Body of pancreas (tissue), 4 donors: ENCODE data around the gene POU2F2. TPM values are rescaled to one million over a fixed set of nuclear protein-coding genes. Genes with fewer than 3 reads are reported as not detected.

Source experiments
- ATAC-seq: fragments of 150-250 bp; one replicate; pipeline ENCODE4 v1.9.1; 2016
- DNase-seq, 4 donors: peaks; one replicate each; pipeline ENCODE4 v3.0.0-alpha.2; 2019
- H3K27ac ChIP-seq, 4 donors: fragments of 200-600 bp; sonication (generic); 1 replicate in 3 of 4; 2 replicates in 1 of 4; pipeline versions ENCODE4 v1.5.1 to v1.6.1; 2016 to 2019; ENCODE audit warnings: mild to moderate bottlenecking in 1 of 4, mixed read lengths in 1 of 4, moderate library complexity in 1 of 4
- H3K27me3 ChIP-seq, 2 donors: fragments of 200-600 bp; sonication (generic); one replicate each; pipeline ENCODE4 v1.6.0; 2016; ENCODE audit warnings: mild to moderate bottlenecking in 1 of 2
- H3K36me3 ChIP-seq, 2 donors: fragments of 200-600 bp; sonication (generic); replicated peaks in 1 of 2; 2 replicates each; pipeline ENCODE4 v1.5.1; 2016; ENCODE audit warnings: low read depth in 2 of 2; ENCODE audit not compliant: insufficient read depth in 1 of 2
- H3K4me1 ChIP-seq: fragments of 200-600 bp; sonication (generic); one replicate; pipeline ENCODE4 v1.6.0; 2016
- H3K4me3 ChIP-seq, 2 donors: fragments of 200-600 bp; sonication (generic); 1 replicate in 1 of 2; 2 replicates in 1 of 2; pipeline ENCODE4 v1.5.1; 2016 to 2019
- H3K9me3 ChIP-seq, 3 donors: fragments of 200-600 bp; sonication (generic); 1 replicate in 2 of 3; 2 replicates in 1 of 3; pipeline ENCODE4 v1.5.1; 2016
- POLR2A ChIP-seq, 3 donors: fragments of 450-650 bp; IDR thresholded peaks; one replicate each; pipeline ENCODE4 v1.6.1; 2016; ENCODE audit warnings: antibody characterized with exemption in 3 of 3, mild to moderate bottlenecking in 2 of 3
- WGBS, 2 donors: methylation state at CpG; one replicate each; pipeline ENCODE4 v1.1.5; 2017; 5-methylcytosine and 5-hydroxymethylcytosine counted together
- intact Hi-C: fragments of 100-400 bp; cut with DNase I; formaldehyde crosslinking; loops from one replicate; pipeline ENCODE4 v1.15.1; 2023
- total RNA-seq, 2 donors: library from RNA; depleted of rRNA; stranded (reverse); fragments of >200 nt; gene quantifications; one replicate each; pipeline ENCODE4 v1.1.0, GENCODE V29; 2016
- TF ChIP-seq, protein P1 (sequence below), 7 experiments: fragments of 450-650 bp in 4 of 7; fragments of 200-600 bp in 3 of 7; sonication (generic) in 3 of 7; IDR thresholded peaks; one replicate each; pipeline ENCODE4 v1.5.1; 2016 to 2019; ENCODE audit warnings: antibody characterized with exemption in 7 of 7

POU2F2 gene
- total RNA-seq, 2 donors from 2014 or later, result under 0.01 to 1.6 TPM

- DNase-seq, result no peak
- no peaks in the 10 kb centered on the region for H3K36me3 ChIP-seq
- peaks cover 0 to 6% of the 10 kb centered on the region in 2 donors for H3K27me3 ChIP-seq
- 73% methylated on average over 8 of the region's 9 CpGs; no CpG with 5 or more reads in 1 of the 2 donors for WGBS, 2 donors
- no peaks in the 10 kb centered on the region for H3K4me1 ChIP-seq
- intact Hi-C loops, result no loop called here
- H3K9me3 ChIP-seq, result no peaks in the 10 kb centered on the region
- no peak for ATAC-seq
- H3K4me3 ChIP-seq, result no peak overlapping the region
- no peak overlapping the region for H3K27ac ChIP-seq
- TF ChIP-seq, protein P1, sequence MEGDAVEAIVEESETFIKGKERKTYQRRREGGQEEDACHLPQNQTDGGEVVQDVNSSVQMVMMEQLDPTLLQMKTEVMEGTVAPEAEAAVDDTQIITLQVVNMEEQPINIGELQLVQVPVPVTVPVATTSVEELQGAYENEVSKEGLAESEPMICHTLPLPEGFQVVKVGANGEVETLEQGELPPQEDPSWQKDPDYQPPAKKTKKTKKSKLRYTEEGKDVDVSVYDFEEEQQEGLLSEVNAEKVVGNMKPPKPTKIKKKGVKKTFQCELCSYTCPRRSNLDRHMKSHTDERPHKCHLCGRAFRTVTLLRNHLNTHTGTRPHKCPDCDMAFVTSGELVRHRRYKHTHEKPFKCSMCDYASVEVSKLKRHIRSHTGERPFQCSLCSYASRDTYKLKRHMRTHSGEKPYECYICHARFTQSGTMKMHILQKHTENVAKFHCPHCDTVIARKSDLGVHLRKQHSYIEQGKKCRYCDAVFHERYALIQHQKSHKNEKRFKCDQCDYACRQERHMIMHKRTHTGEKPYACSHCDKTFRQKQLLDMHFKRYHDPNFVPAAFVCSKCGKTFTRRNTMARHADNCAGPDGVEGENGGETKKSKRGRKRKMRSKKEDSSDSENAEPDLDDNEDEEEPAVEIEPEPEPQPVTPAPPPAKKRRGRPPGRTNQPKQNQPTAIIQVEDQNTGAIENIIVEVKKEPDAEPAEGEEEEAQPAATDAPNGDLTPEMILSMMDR (IDR thresholded peaks at IDR 0.05), result no peak
Observed at GRCh38 chr19:42065511-42065910, 66.7 kb downstream of the POU2F2 start.

- H3K27me3 ChIP-seq, result peaks cover 0 to 6% of the 10 kb centered on the region in 2 donors
- ATAC-seq (no peak), DNase-seq (no peak)
- H3K4me3 ChIP-seq, result no peak overlapping the region
- no peaks in the 10 kb centered on the region for H3K36me3 ChIP-seq
- no peaks in the 10 kb centered on the region for H3K9me3 ChIP-seq
- intact Hi-C loops, result no loop called here
- no peaks in the 10 kb centered on the region for H3K4me1 ChIP-seq
- WGBS, 2 donors, result 76 to 88% methylated on average over 7 to 13 of the region's 13 CpGs
- TF ChIP-seq POLR2A (IDR thresholded peaks at IDR 0.05), result no peak
- TF ChIP-seq, protein P1 (IDR thresholded peaks at IDR 0.05), result no peak
- no peak overlapping the region for H3K27ac ChIP-seq
Observed at GRCh38 chr19:42065051-42065450, 67.2 kb downstream of the POU2F2 start.

DNA sequence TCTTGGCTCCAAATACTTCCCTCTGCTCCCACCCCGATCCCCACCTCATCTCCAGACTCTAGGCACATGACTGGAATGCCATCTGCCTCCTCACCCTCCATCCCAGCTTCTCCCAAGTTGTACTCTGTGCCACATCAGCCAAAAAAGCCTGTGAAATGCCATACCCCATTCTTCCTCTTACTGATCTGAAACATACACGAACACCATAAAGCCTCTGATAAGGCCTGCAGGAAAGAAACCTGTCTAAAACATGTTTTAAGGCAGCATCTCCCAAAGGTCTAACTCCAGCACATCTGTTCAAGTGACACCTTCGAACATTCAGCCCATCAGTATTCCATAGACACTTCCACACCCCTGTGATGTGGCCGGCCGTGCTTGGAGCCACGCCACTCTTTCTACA lies 67.8 kb downstream of the POU2F2 start:
- intact Hi-C loops, result no loop called here
- no peak overlapping the region for H3K4me3 ChIP-seq
- peaks cover 0 to 6% of the 10 kb centered on the region in 2 donors for H3K27me3 ChIP-seq
- ATAC-seq (no peak), DNase-seq (no peak)
- 75 to 83% methylated on average over 6 of the region's 6 CpGs for whole genome bisulfite sequencing, 2 donors
- H3K9me3 ChIP-seq, result no peaks in the 10 kb centered on the region
- no peaks in the 10 kb centered on the region for H3K4me1 ChIP-seq
- H3K36me3 ChIP-seq, result no peaks in the 10 kb centered on the region
- no peak for TF ChIP-seq POLR2A (IDR thresholded peaks at IDR 0.05)
- TF ChIP-seq, protein P1 (IDR thresholded peaks at IDR 0.05), result no peak
- no peak overlapping the region for H3K27ac ChIP-seq

DNA sequence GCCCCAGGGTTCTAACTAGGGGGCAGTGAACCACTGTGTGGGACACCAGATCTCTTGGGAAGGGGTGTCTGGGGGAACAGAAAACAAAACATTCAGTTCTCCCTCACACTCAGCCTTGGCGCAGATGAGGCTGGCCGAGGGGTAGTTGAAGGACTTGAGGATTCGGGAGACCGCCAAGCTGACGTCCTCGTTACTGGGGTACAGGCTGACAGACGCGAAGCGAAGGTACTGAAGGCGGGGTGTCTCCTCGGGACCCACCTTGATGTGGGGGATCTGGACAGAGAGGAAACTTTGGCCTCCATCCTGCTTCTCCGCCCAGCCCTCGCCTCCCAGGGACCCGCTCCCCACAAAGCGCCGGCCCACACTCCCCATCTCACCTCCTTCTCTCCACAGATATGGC lies 69.9 kb downstream of the POU2F2 start:
- Histone ChIP-seq H3K4me3 (no peak overlapping the region), H3K36me3 (no peaks in the 10 kb centered on the region), H3K4me1 (no peaks in the 10 kb centered on the region), H3K27ac (no peak overlapping the region), H3K9me3 (no peaks in the 10 kb centered on the region), H3K27me3 (no peaks in the 10 kb centered on the region)
- DNase-seq, result no peak
- 87 to 91% methylated on average over 13 to 15 of the region's 16 CpGs for WGBS, 2 donors
- TF ChIP-seq POLR2A (IDR thresholded peaks at IDR 0.05), result no peak
- TF ChIP-seq, protein P1 (IDR thresholded peaks at IDR 0.05), result no peak
- no peak for ATAC-seq
- intact Hi-C loops, result no loop called here

GRCh38 chr19:42060117-42060516 lies 72.1 kb downstream of the POU2F2 start:
- H3K9me3 ChIP-seq, result no peaks in the 10 kb centered on the region
- TF ChIP-seq POLR2A (IDR thresholded peaks at IDR 0.05), result no peak
- TF ChIP-seq, protein P1 (IDR thresholded peaks at IDR 0.05), result no peak
- no peak overlapping the region for H3K4me3 ChIP-seq
- H3K27me3 ChIP-seq, result no peaks in the 10 kb centered on the region
- intact Hi-C loops, result no loop called here
- H3K4me1 ChIP-seq, result no peaks in the 10 kb centered on the region
- H3K36me3 ChIP-seq, result no peaks in the 10 kb centered on the region
- DNase-seq, result no peak
- no peak for ATAC-seq
- WGBS, 2 donors, result 82% methylated on average over 3 of the region's 3 CpGs
- no peak overlapping the region for H3K27ac ChIP-seq
